BLaER1 treated with 17β-estradiol and CSF1 and Interleukin-3, amounts not matched to agents 10 nM and 100 nM (cell line): Measurements from ENCODE around the gene G2E3.

ENCODE experiments used
- H3K27ac ChIP-seq, 11 experiments: shearing (Covaris generic); formaldehyde crosslinking; 2 replicates each; pipeline ENCODE4 v1.8.1; 2022
- H3K27me3 ChIP-seq, 11 experiments: shearing (Covaris generic); formaldehyde crosslinking; 2 replicates each; pipeline ENCODE4 v1.8.1; 2022
- H3K36me3 ChIP-seq, 11 experiments: shearing (Covaris generic); formaldehyde crosslinking; 2 replicates each; pipeline ENCODE4 v1.8.1; 2022
- H3K4me1 ChIP-seq, 10 experiments: shearing (Covaris generic); formaldehyde crosslinking; 2 replicates each; pipeline ENCODE4 v1.8.1; 2022
- H3K4me2 ChIP-seq, 11 experiments: shearing (Covaris generic); formaldehyde crosslinking; 2 replicates each; pipeline ENCODE4 v1.8.1; 2022
- H3K4me3 ChIP-seq, 10 experiments: shearing (Covaris generic); formaldehyde crosslinking; 2 replicates each; pipeline ENCODE4 v1.8.1; 2022
- H3K9ac ChIP-seq, 11 experiments: shearing (Covaris generic); formaldehyde crosslinking; 2 replicates each; pipeline ENCODE4 v1.8.1; 2022
- H3K9me3 ChIP-seq, 11 experiments: shearing (Covaris generic); formaldehyde crosslinking; replicated peaks in 1 of 11; 2 replicates each; pipeline ENCODE4 v1.8.1; 2022
- H4K20me1 ChIP-seq, 11 experiments: shearing (Covaris generic); formaldehyde crosslinking; 2 replicates each; pipeline ENCODE4 v1.8.1; 2022
- Cebpa-rat ChIP-seq, 11 experiments: shearing (Covaris generic); IDR thresholded peaks; 2 replicates each; pipeline ENCODE4 v1.8.1; 2022

G2E3 gene

DNA sequence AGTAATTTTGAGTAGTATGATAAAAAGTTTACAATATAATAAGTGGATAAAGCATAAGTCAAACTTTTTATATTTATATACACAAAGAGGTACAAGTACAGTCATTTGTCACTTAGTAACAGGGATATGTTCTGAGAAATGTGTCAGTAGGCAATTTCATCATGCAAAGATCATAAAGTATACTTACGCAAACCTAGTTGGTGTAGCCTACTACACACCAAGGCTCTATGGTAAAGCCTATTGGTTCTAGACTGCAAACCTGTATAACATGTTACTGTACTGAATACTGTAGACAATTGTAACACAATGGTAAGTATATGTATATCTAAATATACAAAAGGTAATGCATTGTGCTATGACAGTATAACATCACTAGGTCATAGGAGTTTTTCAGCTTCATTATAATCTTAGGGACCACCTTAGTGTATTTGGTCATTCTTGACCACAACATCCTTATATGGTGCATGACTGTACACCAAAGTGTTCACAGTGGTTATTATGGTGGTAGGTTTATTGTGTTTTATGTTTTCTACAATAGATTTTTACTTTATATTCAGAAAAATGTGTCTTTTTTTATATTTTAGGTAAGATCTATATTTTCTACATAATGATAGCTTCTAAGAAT lies 48.3 kb downstream of the G2E3 start:
- H3K9ac ChIP-seq = no peak overlapping the region
- peaks cover 45 to 100% (median 83%) of the 10 kb centered on the region in 11 experiments for H3K36me3 ChIP-seq
- H3K9me3 ChIP-seq = no peaks in the 10 kb centered on the region
- H3K27ac ChIP-seq = no peak overlapping the region
- no peak overlapping the region for H3K4me3 ChIP-seq
- no peak for TF ChIP-seq Cebpa-rat (IDR thresholded peaks at IDR 0.05)
- H4K20me1 ChIP-seq = no peaks in the 10 kb centered on the region; a peak in 1 of 22 replicates
- no peaks in the 10 kb centered on the region for H3K27me3 ChIP-seq
- H3K4me2 ChIP-seq = no peak overlapping the region
- peaks cover 0 to 32% (median 3%) of the 10 kb centered on the region in 10 experiments; a peak in 9 of 20 replicates for H3K4me1 ChIP-seq

DNA sequence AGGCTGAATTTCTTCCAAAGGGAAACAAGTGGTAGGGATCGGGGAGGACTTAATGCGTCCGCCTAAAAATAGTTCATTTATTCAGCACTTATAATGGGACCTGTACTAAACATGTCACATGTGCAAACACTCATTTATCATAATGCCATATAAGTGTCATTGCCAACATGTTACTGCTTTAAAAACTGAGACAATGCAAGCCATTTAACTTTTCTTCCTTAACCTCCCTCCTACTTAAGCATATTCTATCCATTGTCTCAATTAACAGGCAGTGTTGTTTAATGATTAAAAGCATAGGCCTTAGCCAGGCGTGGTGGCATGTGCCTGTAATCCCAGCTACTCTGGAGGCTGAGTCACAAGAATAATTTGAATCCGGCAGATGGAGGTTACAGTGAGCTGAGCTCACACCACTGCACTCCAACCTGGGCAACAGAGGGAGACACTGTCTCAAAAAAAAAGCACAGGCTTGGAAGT lies 49.6 kb downstream of the G2E3 start:
- H3K27me3 ChIP-seq = no peaks in the 10 kb centered on the region
- H3K4me3 ChIP-seq = no peak overlapping the region
- H3K9me3 ChIP-seq = no peaks in the 10 kb centered on the region
- no peak for TF ChIP-seq Cebpa-rat (IDR thresholded peaks at IDR 0.05)
- H4K20me1 ChIP-seq = no peaks in the 10 kb centered on the region
- H3K9ac ChIP-seq = no peak overlapping the region
- peaks cover 40 to 100% (median 79%) of the 10 kb centered on the region in 11 experiments for H3K36me3 ChIP-seq
- no peak overlapping the region for H3K27ac ChIP-seq
- peaks cover 0 to 32% (median 3%) of the 10 kb centered on the region in 10 experiments; a peak in 9 of 20 replicates for H3K4me1 ChIP-seq
- H3K4me2 ChIP-seq = no peak overlapping the region

DNA sequence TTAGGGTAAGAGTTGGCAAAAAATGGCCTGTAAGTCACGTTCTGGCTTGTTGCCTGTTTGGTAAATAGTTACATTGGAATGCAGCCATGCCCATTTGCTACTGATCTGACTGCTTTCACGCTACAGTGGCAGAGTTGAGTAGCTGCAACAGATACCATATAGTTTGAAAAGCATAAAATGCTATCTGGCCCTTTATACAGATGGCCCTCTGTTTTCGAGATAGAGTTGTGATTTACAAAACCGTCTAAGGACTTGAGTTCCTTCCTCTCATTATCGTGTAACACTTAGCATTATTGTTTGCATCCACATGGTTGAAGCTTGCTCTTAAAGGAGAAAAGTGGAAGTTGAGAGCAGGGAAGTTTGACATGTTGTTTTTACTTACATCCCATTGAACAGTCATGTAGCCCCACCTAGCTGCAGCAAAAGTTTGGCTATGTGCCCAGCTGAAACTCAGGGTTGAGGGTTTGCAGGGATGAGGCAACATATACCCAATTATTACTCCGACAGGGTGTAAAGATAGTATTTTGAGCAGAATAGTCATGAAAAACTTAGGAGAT lies 51.9 kb downstream of the G2E3 start:
- TF ChIP-seq Cebpa-rat (IDR thresholded peaks at IDR 0.05) = no peak
- peak overlapping the region in 2 of 11 experiments; percentile 20 to 39; a peak in 1 of 22 replicates for H3K27ac ChIP-seq
- H4K20me1 ChIP-seq = no peaks in the 10 kb centered on the region
- H3K4me1 ChIP-seq = peaks cover 0 to 32% (median 3%) of the 10 kb centered on the region in 10 experiments; a peak in 9 of 20 replicates
- no peak overlapping the region for H3K4me3 ChIP-seq
- no peaks in the 10 kb centered on the region for H3K9me3 ChIP-seq
- H3K9ac ChIP-seq = no peak overlapping the region
- peak overlapping the region in 3 of 11 experiments; percentile 23 to 40 (median 24); a peak in 6 of 22 replicates for H3K4me2 ChIP-seq
- H3K27me3 ChIP-seq = no peaks in the 10 kb centered on the region
- H3K36me3 ChIP-seq = peaks cover 27 to 96% (median 71%) of the 10 kb centered on the region in 11 experiments

GRCh38 chr14:30614155-30614554 lies 55.2 kb downstream of the G2E3 start:
- Histone ChIP-seq H3K9ac (no peak overlapping the region), H3K4me1 (peaks cover 0 to 28% (median 3%) of the 10 kb centered on the region in 10 experiments; a peak in 9 of 20 replicates), H3K4me3 (no peak overlapping the region), H3K4me2 (no peak overlapping the region), H3K9me3 (no peaks in the 10 kb centered on the region), H4K20me1 (no peaks in the 10 kb centered on the region), H3K36me3 (peaks cover 28 to 83% (median 61%) of the 10 kb centered on the region in 11 experiments), H3K27me3 (no peaks in the 10 kb centered on the region), H3K27ac (no peak overlapping the region)
- no peak for TF ChIP-seq Cebpa-rat (IDR thresholded peaks at IDR 0.05)

- Histone ChIP-seq H3K4me1 (peaks cover 32 to 48% (median 39%) of the 10 kb centered on the region in 10 experiments), H3K27me3 (no peaks in the 10 kb centered on the region), H4K20me1 (peaks cover 0 to 14% (median 0%) of the 10 kb centered on the region in 11 experiments; a peak in 7 of 22 replicates), H3K36me3 (peaks cover 15 to 27% (median 20%) of the 10 kb centered on the region in 11 experiments; a peak in 21 of 22 replicates), H3K4me2 (peak overlapping the region in 10 of 11 experiments; percentile 14 to 97 (median 88); a peak in 16 of 22 replicates), H3K4me3 (peak overlapping the region in 1 of 10 experiments; percentile 10; a peak in 1 of 20 replicates), H3K27ac (peak overlapping the region in 9 of 11 experiments; percentile 7 to 90 (median 75); a peak in 14 of 22 replicates), H3K9me3 (no peaks in the 10 kb centered on the region), H3K9ac (peak overlapping the region in 5 of 11 experiments; percentile 16 to 63 (median 53); a peak in 6 of 22 replicates)
- no peak for TF ChIP-seq Cebpa-rat (IDR thresholded peaks at IDR 0.05)
Measured at GRCh38 chr14:30620178-30620577, 61.2 kb downstream of the G2E3 start.

GRCh38 chr14:30621354-30621939 lies 62.5 kb downstream of the G2E3 start:
- H3K4me1 ChIP-seq = peaks cover 32 to 48% (median 39%) of the 10 kb centered on the region in 10 experiments
- peaks cover 5 to 18% (median 12%) of the 10 kb centered on the region in 11 experiments; a peak in 19 of 22 replicates for H3K36me3 ChIP-seq

GRCh38 chr14:30621940-30622830 lies 63.2 kb downstream of the G2E3 start, which contains the start of gene SCFD1:
Gene SCFD1, plus strand, starts transcription at chr14:30622319. Its CDS starts 20 bp downstream, at chr14:30622339.
- no peaks in the 10 kb centered on the region for H3K27me3 ChIP-seq
- TF ChIP-seq Cebpa-rat (IDR thresholded peaks at IDR 0.05) = no peak
- H3K4me3 ChIP-seq = peak within 1 kb of the TSS; percentile 70 to 87 (median 76)
- H3K27ac ChIP-seq = peak within 1 kb of the TSS; percentile 75 to 93 (median 87)
- no peaks in the 10 kb centered on the region for H3K9me3 ChIP-seq
- H3K4me1 ChIP-seq = peaks cover 32 to 48% (median 39%) of the 10 kb centered on the region in 10 experiments
- peaks cover 3 to 34% (median 18%) of the 10 kb centered on the region in 11 experiments; a peak in 16 of 22 replicates for H4K20me1 ChIP-seq
- H3K9ac ChIP-seq = peak within 1 kb of the TSS; percentile 82 to 94 (median 89)
- H3K4me2 ChIP-seq = peak within 1 kb of the TSS; percentile 84 to 97 (median 89)
- peaks cover 1 to 18% (median 7%) of the 10 kb centered on the region in 11 experiments; a peak in 16 of 22 replicates for H3K36me3 ChIP-seq

More at GRCh38 chr14:30621354-30621939, 62.5 kb downstream of the G2E3 start:
- Histone ChIP-seq H3K4me2 (peak overlapping the region; percentile 84 to 97 (median 89)), H3K27me3 (no peaks in the 10 kb centered on the region), H3K4me3 (peak overlapping the region; percentile 70 to 87 (median 76)), H3K27ac (peak overlapping the region; percentile 75 to 93 (median 87)), H3K9me3 (no peaks in the 10 kb centered on the region), H4K20me1 (peaks cover 3 to 27% (median 10%) of the 10 kb centered on the region in 11 experiments; a peak in 15 of 22 replicates), H3K9ac (peak overlapping the region; percentile 82 to 94 (median 89))
- no peak; a peak in 1 of 22 replicates for TF ChIP-seq Cebpa-rat (IDR thresholded peaks at IDR 0.05)
